Neural progenitor cell (in vitro differentiated cells): ENCODE measurements around the gene ATL1.

ENCODE experiments used
- EZH2 ChIP-seq: fragments of 200-600 bp; sonication (generic); IDR thresholded peaks from 2 replicates; pipeline ENCODE4 v1.6.1; 2017; ENCODE audit warnings: antibody characterized with exemption, mild to moderate bottlenecking, moderate library complexity
- EZH2phosphoT487 ChIP-seq: fragments of 200-600 bp; sonication (generic); IDR thresholded peaks from 2 replicates; pipeline ENCODE4 v1.6.1; 2017; ENCODE audit warnings: antibody characterized with exemption
- TF ChIP-seq, protein P1 (sequence below): fragments of 200-600 bp; sonication (generic); IDR thresholded peaks from 2 replicates; pipeline ENCODE4 v1.5.1; 2017; ENCODE audit warnings: antibody characterized with exemption, mild to moderate bottlenecking

DNA sequence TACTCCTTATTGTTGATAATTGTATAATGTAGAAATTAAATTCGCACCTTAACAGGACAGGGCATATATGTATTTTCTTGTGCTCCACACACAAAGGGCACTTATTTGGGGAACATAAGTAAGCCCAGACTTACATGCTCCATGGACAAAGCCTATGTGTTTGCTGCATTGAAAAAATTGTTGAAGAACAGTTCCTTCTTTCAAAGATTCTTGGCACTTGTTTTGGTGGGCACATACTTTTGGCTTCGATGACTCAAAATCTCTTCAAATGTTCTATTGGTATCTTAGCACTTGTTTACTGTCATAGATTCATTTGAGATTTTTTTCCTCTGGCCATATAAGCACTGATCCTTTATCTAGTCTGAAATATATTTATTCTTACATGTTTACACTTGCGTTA lies 26.1 kb upstream of the ATL1 start:
- TF ChIP-seq, protein P1, sequence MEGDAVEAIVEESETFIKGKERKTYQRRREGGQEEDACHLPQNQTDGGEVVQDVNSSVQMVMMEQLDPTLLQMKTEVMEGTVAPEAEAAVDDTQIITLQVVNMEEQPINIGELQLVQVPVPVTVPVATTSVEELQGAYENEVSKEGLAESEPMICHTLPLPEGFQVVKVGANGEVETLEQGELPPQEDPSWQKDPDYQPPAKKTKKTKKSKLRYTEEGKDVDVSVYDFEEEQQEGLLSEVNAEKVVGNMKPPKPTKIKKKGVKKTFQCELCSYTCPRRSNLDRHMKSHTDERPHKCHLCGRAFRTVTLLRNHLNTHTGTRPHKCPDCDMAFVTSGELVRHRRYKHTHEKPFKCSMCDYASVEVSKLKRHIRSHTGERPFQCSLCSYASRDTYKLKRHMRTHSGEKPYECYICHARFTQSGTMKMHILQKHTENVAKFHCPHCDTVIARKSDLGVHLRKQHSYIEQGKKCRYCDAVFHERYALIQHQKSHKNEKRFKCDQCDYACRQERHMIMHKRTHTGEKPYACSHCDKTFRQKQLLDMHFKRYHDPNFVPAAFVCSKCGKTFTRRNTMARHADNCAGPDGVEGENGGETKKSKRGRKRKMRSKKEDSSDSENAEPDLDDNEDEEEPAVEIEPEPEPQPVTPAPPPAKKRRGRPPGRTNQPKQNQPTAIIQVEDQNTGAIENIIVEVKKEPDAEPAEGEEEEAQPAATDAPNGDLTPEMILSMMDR = no peak
- TF ChIP-seq EZH2 = no peak
- no peak for TF ChIP-seq EZH2phosphoT487
